ENCODE measurements around the gene SBK1.

- TF ChIP-seq, protein P1, sequence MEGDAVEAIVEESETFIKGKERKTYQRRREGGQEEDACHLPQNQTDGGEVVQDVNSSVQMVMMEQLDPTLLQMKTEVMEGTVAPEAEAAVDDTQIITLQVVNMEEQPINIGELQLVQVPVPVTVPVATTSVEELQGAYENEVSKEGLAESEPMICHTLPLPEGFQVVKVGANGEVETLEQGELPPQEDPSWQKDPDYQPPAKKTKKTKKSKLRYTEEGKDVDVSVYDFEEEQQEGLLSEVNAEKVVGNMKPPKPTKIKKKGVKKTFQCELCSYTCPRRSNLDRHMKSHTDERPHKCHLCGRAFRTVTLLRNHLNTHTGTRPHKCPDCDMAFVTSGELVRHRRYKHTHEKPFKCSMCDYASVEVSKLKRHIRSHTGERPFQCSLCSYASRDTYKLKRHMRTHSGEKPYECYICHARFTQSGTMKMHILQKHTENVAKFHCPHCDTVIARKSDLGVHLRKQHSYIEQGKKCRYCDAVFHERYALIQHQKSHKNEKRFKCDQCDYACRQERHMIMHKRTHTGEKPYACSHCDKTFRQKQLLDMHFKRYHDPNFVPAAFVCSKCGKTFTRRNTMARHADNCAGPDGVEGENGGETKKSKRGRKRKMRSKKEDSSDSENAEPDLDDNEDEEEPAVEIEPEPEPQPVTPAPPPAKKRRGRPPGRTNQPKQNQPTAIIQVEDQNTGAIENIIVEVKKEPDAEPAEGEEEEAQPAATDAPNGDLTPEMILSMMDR (IDR thresholded peaks at IDR 0.05), result no peak
- TF ChIP-seq POLR2A (IDR thresholded peaks at IDR 0.05), result no peak
These were observed 19.1 kb downstream of the SBK1 start for GRCh38 chr16:28311413-28311812.

Data from esophagus squamous epithelium (tissue), 4 donors.